HepG2 (cell line): Measurements from ENCODE around the gene NYNRIN. TPM values are rescaled to one million over a fixed set of nuclear protein-coding genes. Genes with fewer than 3 reads are reported as not detected.

Source experiments
- ARID2 ChIP-seq: sonication (generic); formaldehyde crosslinking; IDR thresholded peaks from 2 replicates; pipeline ENCODE4 v1.8.1; 2022; ENCODE audit warnings: mild to moderate bottlenecking, missing genetic modification reagents, borderline replicate concordance
- ATF1 ChIP-seq: IDR thresholded peaks from 2 replicates; pipeline ENCODE4 v1.6.1; 2016; ENCODE audit warnings: mild to moderate bottlenecking, control low read depth
- FOXK1 ChIP-seq: sonication (generic); formaldehyde crosslinking; IDR thresholded peaks from 2 replicates; pipeline ENCODE4 v1.4.0; 2020; ENCODE audit warnings: low read depth, missing genetic modification reagents, borderline replicate concordance
- HOXA9 ChIP-seq: sonication (generic); formaldehyde crosslinking; IDR thresholded peaks from 2 replicates; pipeline ENCODE4 v1.8.1; 2022; ENCODE audit warnings: missing genetic modification reagents, mild to moderate bottlenecking, moderate library complexity, borderline replicate concordance
- KAT8 ChIP-seq: IDR thresholded peaks from 2 replicates; pipeline ENCODE4 v1.6.1; 2016; ENCODE audit warnings: missing genetic modification reagents, missing compliant biosample characterization
- MIER3 ChIP-seq: IDR thresholded peaks from 2 replicates; pipeline ENCODE4 v1.6.1; 2016; ENCODE audit warnings: missing compliant biosample characterization, borderline replicate concordance
- MLLT10 ChIP-seq: sonication (generic); formaldehyde crosslinking; IDR thresholded peaks from 2 replicates; pipeline ENCODE4 v1.4.0; 2020; ENCODE audit warnings: missing genetic modification reagents
- SIN3A ChIP-seq: IDR thresholded peaks from 2 replicates; pipeline ENCODE4 v1.6.1; 2011; ENCODE audit warnings: low read depth, mild to moderate bottlenecking, control low read depth, low read length, borderline replicate concordance
- SP5 ChIP-seq: IDR thresholded peaks from 2 replicates; pipeline ENCODE4 v1.6.1; 2016; ENCODE audit warnings: low read depth, borderline replicate concordance
- THAP11 ChIP-seq: IDR thresholded peaks from 2 replicates; pipeline ENCODE4 v1.6.1; 2016; ENCODE audit warnings: missing biosample characterization, missing genetic modification reagents
- ZBTB38 ChIP-seq: sonication (generic); formaldehyde crosslinking; IDR thresholded peaks from 2 replicates; pipeline ENCODE4 v1.5.1; 2020; ENCODE audit warnings: mild to moderate bottlenecking, missing genetic modification reagents
- ZBTB42 ChIP-seq: sonication (generic); formaldehyde crosslinking; IDR thresholded peaks from 2 replicates; pipeline ENCODE4 v1.5.0; 2020; ENCODE audit warnings: mild to moderate bottlenecking, missing genetic modification reagents
- ZFP90 ChIP-seq: sonication (generic); formaldehyde crosslinking; IDR thresholded peaks from 2 replicates; pipeline ENCODE4 v1.8.0; 2022; ENCODE audit warnings: missing genetic modification reagents, mild to moderate bottlenecking, inconsistent platforms, borderline replicate concordance
- ZNF816 ChIP-seq: sonication (generic); formaldehyde crosslinking; IDR thresholded peaks from 2 replicates; pipeline ENCODE4 v1.8.0; 2022; ENCODE audit warnings: missing genetic modification reagents, mild to moderate bottlenecking, borderline replicate concordance
- polyA plus RNA-seq, 8 experiments: library from polyadenylated mRNA; depleted of rRNA in 3 of 8; stranded (reverse) in 7 of 8; unstranded in 1 of 8; fragments of >200 nt; fragmentation: Illumina TruSeq in 4 of 8; extraction: Trizol in 4 of 8; gene quantifications; 2 replicates each; pipeline versions ENCODE4 v1.2.1 to v1.2.3, GENCODE V29; 2011 to 2016; ENCODE audit warnings: low read depth in 4 of 8, missing spikeins in 1 of 8, mixed read lengths in 1 of 8; ENCODE audit not compliant: insufficient read depth in 1 of 8
- total RNA-seq, 5 experiments: library from RNA; depleted of rRNA; stranded (reverse); fragments of >200 nt; fragmentation: Illumina TruSeq; extraction: Trizol; gene quantifications; 2 replicates each; pipeline ENCODE4 v1.2.3, GENCODE V29; 2016; ENCODE audit warnings: low read depth in 1 of 5
- TF ChIP-seq, protein P1 (sequence below): sonication (generic); formaldehyde crosslinking; IDR thresholded peaks from 2 replicates; pipeline ENCODE4 v1.5.0; 2020; ENCODE audit warnings: mild to moderate bottlenecking, missing genetic modification reagents, borderline replicate concordance
- TF ChIP-seq, protein P2 (sequence below): sonication (generic); formaldehyde crosslinking; IDR thresholded peaks from 2 replicates; pipeline ENCODE4 v1.5.0; 2020; ENCODE audit warnings: mild to moderate bottlenecking, missing genetic modification reagents
- TF ChIP-seq, protein P3 (sequence below): IDR thresholded peaks from 2 replicates; pipeline ENCODE4 v1.6.1; 2018; ENCODE audit warnings: missing genetic modification reagents, mild to moderate bottlenecking, missing compliant biosample characterization

NYNRIN gene
- total and polyA plus RNA-seq, 2 of the 13 experiments (the other 11 are each of a cell fraction or from before 2014, with no cell fraction given): 0.63 to 1.1 TPM

DNA sequence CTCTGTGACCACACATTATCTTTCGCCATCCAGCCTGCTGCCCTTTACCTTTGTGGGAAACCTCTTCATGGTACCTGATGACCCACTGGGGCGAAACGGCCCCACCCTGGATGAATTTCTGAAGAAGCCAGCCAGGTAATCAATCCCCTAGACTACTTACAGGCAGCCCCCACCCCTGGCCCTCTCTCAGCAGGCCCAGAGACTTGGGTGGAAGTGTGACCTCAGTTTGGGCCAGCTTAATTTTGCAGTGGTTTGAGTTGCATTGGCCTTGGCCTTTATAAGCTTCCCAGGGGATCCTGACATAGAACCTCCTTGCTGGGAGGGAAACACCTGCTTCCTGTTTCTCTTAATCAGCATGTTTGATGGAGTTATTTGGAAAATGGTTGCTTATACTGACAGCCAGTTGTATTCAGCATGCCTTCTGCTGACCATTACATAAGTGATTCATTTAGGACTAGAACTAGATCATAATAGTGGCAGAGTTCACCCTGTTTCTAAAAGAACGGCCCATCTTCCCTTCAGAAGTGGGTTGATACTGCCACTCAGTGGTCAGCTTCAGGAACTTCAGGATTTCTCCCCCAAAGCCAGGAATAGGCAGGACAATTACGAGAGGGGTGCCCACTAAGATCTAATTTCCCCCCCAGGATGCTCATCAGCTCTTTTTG is 37.7 kb downstream of the NYNRIN start (continued):
- TF ChIP-seq ZNF816 (CRISPR knock-in tag) (no peak), ATF1 (CRISPR knock-in tag) (no peak), THAP11 (CRISPR knock-in tag) (no peak), ARID2 (CRISPR knock-in tag) (no peak), FOXK1 (CRISPR knock-in tag) (no peak; the same call in 1 of the 2 replicates), MIER3 (no peak), SIN3A (no peak), ZBTB38 (CRISPR knock-in tag) (no peak), ZBTB42 (no peak), KAT8 (CRISPR knock-in tag) (peak; percentile 21; the same call in 1 of the 2 replicates), HOXA9 (CRISPR knock-in tag) (no peak), MLLT10 (CRISPR knock-in tag) (no peak), ZFP90 (CRISPR knock-in tag) (no peak), SP5 (CRISPR knock-in tag) (no peak; the same call in 1 of the 2 replicates)
- TF ChIP-seq, protein P1, sequence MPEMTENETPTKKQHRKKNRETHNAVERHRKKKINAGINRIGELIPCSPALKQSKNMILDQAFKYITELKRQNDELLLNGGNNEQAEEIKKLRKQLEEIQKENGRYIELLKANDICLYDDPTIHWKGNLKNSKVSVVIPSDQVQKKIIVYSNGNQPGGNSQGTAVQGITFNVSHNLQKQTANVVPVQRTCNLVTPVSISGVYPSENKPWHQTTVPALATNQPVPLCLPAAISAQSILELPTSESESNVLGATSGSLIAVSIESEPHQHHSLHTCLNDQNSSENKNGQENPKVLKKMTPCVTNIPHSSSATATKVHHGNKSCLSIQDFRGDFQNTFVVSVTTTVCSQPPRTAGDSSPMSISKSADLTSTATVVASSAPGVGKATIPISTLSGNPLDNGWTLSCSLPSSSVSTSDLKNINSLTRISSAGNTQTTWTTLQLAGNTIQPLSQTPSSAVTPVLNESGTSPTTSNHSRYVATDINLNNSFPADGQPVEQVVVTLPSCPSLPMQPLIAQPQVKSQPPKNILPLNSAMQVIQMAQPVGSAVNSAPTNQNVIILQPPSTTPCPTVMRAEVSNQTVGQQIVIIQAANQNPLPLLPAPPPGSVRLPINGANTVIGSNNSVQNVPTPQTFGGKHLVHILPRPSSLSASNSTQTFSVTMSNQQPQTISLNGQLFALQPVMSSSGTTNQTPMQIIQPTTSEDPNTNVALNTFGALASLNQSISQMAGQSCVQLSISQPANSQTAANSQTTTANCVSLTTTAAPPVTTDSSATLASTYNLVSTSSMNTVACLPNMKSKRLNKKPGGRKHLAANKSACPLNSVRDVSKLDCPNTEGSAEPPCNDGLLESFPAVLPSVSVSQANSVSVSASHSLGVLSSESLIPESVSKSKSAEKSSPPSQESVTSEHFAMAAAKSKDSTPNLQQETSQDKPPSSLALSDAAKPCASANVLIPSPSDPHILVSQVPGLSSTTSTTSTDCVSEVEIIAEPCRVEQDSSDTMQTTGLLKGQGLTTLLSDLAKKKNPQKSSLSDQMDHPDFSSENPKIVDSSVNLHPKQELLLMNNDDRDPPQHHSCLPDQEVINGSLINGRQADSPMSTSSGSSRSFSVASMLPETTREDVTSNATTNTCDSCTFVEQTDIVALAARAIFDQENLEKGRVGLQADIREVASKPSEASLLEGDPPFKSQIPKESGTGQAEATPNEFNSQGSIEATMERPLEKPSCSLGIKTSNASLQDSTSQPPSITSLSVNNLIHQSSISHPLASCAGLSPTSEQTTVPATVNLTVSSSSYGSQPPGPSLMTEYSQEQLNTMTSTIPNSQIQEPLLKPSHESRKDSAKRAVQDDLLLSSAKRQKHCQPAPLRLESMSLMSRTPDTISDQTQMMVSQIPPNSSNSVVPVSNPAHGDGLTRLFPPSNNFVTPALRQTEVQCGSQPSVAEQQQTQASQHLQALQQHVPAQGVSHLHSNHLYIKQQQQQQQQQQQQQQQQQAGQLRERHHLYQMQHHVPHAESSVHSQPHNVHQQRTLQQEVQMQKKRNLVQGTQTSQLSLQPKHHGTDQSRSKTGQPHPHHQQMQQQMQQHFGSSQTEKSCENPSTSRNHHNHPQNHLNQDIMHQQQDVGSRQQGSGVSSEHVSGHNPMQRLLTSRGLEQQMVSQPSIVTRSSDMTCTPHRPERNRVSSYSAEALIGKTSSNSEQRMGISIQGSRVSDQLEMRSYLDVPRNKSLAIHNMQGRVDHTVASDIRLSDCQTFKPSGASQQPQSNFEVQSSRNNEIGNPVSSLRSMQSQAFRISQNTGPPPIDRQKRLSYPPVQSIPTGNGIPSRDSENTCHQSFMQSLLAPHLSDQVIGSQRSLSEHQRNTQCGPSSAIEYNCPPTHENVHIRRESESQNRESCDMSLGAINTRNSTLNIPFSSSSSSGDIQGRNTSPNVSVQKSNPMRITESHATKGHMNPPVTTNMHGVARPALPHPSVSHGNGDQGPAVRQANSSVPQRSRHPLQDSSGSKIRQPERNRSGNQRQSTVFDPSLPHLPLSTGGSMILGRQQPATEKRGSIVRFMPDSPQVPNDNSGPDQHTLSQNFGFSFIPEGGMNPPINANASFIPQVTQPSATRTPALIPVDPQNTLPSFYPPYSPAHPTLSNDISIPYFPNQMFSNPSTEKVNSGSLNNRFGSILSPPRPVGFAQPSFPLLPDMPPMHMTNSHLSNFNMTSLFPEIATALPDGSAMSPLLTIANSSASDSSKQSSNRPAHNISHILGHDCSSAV (CRISPR knock-in tag): no peak
- TF ChIP-seq, protein P2, sequence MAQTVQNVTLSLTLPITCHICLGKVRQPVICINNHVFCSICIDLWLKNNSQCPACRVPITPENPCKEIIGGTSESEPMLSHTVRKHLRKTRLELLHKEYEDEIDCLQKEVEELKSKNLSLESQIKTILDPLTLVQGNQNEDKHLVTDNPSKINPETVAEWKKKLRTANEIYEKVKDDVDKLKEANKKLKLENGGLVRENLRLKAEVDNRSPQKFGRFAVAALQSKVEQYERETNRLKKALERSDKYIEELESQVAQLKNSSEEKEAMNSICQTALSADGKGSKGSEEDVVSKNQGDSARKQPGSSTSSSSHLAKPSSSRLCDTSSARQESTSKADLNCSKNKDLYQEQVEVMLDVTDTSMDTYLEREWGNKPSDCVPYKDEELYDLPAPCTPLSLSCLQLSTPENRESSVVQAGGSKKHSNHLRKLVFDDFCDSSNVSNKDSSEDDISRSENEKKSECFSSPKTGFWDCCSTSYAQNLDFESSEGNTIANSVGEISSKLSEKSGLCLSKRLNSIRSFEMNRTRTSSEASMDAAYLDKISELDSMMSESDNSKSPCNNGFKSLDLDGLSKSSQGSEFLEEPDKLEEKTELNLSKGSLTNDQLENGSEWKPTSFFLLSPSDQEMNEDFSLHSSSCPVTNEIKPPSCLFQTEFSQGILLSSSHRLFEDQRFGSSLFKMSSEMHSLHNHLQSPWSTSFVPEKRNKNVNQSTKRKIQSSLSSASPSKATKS (CRISPR knock-in tag): no peak
- TF ChIP-seq, protein P3, sequence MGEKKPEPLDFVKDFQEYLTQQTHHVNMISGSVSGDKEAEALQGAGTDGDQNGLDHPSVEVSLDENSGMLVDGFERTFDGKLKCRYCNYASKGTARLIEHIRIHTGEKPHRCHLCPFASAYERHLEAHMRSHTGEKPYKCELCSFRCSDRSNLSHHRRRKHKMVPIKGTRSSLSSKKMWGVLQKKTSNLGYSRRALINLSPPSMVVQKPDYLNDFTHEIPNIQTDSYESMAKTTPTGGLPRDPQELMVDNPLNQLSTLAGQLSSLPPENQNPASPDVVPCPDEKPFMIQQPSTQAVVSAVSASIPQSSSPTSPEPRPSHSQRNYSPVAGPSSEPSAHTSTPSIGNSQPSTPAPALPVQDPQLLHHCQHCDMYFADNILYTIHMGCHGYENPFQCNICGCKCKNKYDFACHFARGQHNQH: 0 out of 2 replicates have a peak, but pooled peaks have one; percentile 10
